ENCODE results near the gene RPL39L. TPM values are rescaled to one million over a fixed set of nuclear protein-coding genes. Genes with fewer than 3 reads are reported as not detected.

The RPL39L gene
- total and polyA plus RNA-seq, 10 donors, result 1.9 to 10.9 (median 4.1) TPM

DNA sequence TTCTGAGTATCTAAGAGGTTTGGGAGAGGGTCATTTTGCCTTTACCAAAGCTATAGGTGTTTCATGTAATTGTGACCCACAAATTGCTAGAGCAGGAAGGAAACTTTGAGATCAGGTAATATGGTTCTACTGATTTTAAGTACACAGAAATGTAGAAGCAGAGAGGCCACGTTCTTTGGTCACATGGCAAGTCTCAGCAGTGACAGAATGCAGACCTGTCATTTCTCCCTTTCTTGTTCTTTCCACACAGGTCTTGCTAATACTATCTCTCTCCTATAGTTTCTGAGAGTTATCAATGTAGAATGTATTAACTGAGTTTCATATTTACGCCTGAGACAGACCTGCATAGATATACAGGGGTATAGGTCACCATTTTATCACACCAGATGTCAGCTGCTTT, 47.1 kb upstream of the RPL39L start:
- H3K4me1 ChIP-seq, result peaks cover 0 to 9% (median 0%) of the 10 kb centered on the region in 6 donors
- no peak overlapping the region for H3K4me3 ChIP-seq
- intact Hi-C loops (cut with DNase I; ENCODE audit: low total_unique reads), result no loop called here
- 66 to 78% (median 71%) methylated on average over 2 of the region's 2 CpGs for WGBS, 5 donors
- TF ChIP-seq, protein P1, sequence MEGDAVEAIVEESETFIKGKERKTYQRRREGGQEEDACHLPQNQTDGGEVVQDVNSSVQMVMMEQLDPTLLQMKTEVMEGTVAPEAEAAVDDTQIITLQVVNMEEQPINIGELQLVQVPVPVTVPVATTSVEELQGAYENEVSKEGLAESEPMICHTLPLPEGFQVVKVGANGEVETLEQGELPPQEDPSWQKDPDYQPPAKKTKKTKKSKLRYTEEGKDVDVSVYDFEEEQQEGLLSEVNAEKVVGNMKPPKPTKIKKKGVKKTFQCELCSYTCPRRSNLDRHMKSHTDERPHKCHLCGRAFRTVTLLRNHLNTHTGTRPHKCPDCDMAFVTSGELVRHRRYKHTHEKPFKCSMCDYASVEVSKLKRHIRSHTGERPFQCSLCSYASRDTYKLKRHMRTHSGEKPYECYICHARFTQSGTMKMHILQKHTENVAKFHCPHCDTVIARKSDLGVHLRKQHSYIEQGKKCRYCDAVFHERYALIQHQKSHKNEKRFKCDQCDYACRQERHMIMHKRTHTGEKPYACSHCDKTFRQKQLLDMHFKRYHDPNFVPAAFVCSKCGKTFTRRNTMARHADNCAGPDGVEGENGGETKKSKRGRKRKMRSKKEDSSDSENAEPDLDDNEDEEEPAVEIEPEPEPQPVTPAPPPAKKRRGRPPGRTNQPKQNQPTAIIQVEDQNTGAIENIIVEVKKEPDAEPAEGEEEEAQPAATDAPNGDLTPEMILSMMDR (IDR thresholded peaks at IDR 0.05 in 8 of 11, conservative IDR thresholded peaks at IDR 0.05 in 3 of 11), result no peak
- no peak for TF ChIP-seq POLR2A (IDR thresholded peaks at IDR 0.05)
- no peak for DNase-seq
- peaks cover 0 to 57% (median 7%) of the 10 kb centered on the region in 7 donors for H3K27me3 ChIP-seq (replicated peaks in 1 of 7)
- no peaks in the 10 kb centered on the region for H3K36me3 ChIP-seq
- no peaks in the 10 kb centered on the region for H3K9me3 ChIP-seq
- no peak overlapping the region for H3K27ac ChIP-seq

DNA sequence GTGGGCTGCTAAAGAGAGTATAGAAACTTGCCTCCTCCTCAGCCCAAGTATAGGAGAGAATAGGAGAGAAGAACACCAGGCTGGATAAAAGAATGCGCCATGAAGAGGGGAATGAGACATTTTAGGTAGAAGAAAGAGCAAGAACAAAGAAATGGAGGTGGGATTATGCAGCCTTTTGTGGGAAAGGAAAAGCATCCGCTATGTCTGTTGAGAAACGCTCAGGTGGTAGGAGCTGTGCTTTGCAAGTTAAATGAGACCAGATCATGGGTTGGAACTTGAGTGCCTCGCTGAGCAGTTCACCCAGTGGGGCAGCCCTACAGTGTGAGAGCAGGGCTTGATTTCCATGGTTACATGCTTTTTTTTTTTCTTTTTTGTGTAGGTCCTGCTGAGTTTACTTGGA, 46.5 kb upstream of the RPL39L start:
- H3K27ac ChIP-seq, result no peak overlapping the region
- TF ChIP-seq POLR2A (IDR thresholded peaks at IDR 0.05), result no peak
- no peak for TF ChIP-seq POLR2AphosphoS5 (IDR thresholded peaks at IDR 0.05)
- TF ChIP-seq, protein P1 (IDR thresholded peaks at IDR 0.05 in 8 of 11, conservative IDR thresholded peaks at IDR 0.05 in 3 of 11), result no peak
- no peaks in the 10 kb centered on the region for H3K36me3 ChIP-seq
- 74 to 90% (median 86%) methylated on average over 4 of the region's 4 CpGs for WGBS, 5 donors
- DNase-seq, result no peak
- H3K9me3 ChIP-seq, result no peaks in the 10 kb centered on the region
- intact Hi-C loops (cut with DNase I; ENCODE audit: low total_unique reads), result no loop called here
- H3K4me1 ChIP-seq, result peaks cover 0 to 9% (median 0%) of the 10 kb centered on the region in 6 donors
- H3K4me3 ChIP-seq, result no peak overlapping the region
- H3K27me3 ChIP-seq (replicated peaks in 1 of 7), result peaks cover 0 to 51% (median 3%) of the 10 kb centered on the region in 7 donors

DNA sequence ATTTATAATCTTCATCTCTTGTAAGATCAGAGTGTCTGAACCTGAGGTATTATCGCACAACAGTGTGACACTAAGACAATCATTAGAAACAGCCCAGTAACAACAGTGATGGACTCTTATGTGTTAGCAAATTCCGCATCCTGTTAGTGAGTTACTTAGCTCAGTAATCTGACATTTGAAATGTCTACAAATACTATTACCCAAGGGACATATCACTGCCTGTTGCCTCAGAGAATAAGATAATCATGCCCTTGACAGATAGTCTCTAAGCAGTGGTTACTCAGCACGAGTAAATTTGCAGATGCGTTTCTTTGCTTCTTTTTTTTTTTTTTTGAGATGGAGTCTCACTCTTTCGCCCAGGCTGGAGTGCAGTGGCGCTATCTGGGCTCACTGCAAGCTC, 44.6 kb upstream of the RPL39L start:
- Histone ChIP-seq H3K4me1 (peaks cover 0 to 3% (median 0%) of the 10 kb centered on the region in 6 donors), H3K4me3 (no peak overlapping the region), H3K27me3 (replicated peaks in 1 of 7) (peaks cover 0 to 34% (median 0%) of the 10 kb centered on the region in 7 donors), H3K9me3 (no peaks in the 10 kb centered on the region), H3K36me3 (no peaks in the 10 kb centered on the region), H3K27ac (no peak overlapping the region)
- intact Hi-C loops (cut with DNase I; ENCODE audit: low total_unique reads), result no loop called here
- DNase-seq, result no peak
- WGBS, 5 donors, result 84 to 99% (median 94%) methylated on average over 6 of the region's 6 CpGs
- no peak for TF ChIP-seq POLR2A (IDR thresholded peaks at IDR 0.05)
- TF ChIP-seq POLR2AphosphoS5 (IDR thresholded peaks at IDR 0.05), result no peak
- TF ChIP-seq, protein P1 (IDR thresholded peaks at IDR 0.05 in 8 of 11, conservative IDR thresholded peaks at IDR 0.05 in 3 of 11), result no peak

DNA sequence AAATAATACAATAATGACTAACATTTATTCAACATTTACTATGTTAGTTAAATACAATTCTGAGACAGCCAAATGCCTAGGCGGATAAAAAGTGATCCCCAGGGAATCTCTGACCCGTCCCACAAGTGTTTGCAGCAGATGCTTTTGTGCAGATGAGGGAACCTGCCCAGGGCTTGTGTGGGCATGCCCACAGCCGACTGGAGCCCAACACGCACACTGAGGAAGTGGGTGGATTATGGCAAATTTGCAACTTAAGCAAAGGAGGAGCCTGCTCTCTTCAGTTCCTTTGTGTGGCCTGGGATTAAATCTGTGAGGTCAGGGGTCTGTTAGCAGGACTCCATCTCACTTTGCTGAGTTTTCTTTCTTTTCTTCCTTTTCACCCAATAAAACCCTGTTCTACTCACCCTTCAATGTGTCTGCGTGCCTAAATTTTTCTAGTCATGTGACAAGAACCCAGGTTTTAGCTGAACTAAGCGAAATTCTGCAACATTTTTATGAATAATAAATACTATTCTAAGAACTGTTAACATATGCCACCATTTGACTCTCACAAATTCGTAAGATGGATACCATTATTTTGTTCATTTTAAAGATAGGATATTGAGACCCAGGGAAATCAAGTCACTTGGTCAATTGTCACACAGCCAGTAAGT, 44.0 kb upstream of the RPL39L start:
- WGBS, 5 donors, result 55 to 68% (median 61%) methylated on average over 7 of the region's 7 CpGs
- Histone ChIP-seq H3K4me1 (no peaks in the 10 kb centered on the region), H3K27me3 (replicated peaks in 1 of 7) (peaks cover 0 to 30% (median 0%) of the 10 kb centered on the region in 7 donors), H3K9me3 (no peaks in the 10 kb centered on the region), H3K27ac (no peak overlapping the region), H3K36me3 (no peaks in the 10 kb centered on the region), H3K4me3 (no peak overlapping the region)
- TF ChIP-seq POLR2A (IDR thresholded peaks at IDR 0.05) (no peak), POLR2AphosphoS5 (IDR thresholded peaks at IDR 0.05) (no peak)
- TF ChIP-seq, protein P1 (IDR thresholded peaks at IDR 0.05 in 8 of 11, conservative IDR thresholded peaks at IDR 0.05 in 3 of 11), result no peak
- DNase-seq, result no peak
- intact Hi-C loops (cut with DNase I; ENCODE audit: low total_unique reads), result no loop called here

Measured in spleen (tissue), 11 donors.